Heart left ventricle (tissue), 13 donors: ENCODE data around the gene TNIK.

Experiments
- CTCF ChIP-seq, 12 donors: fragments of 200-600 bp; sonication (generic) in 4 of 12; IDR thresholded peaks; one replicate each; pipeline versions ENCODE4 v1.5.0 to v1.8.0; 2018 to 2022; ENCODE audit warnings: antibody characterized with exemption in 12 of 12, mild to moderate bottlenecking in 5 of 12
- POLR2A ChIP-seq, 2 donors: fragments of 450-650 bp; IDR thresholded peaks; one replicate each; pipeline ENCODE4 v1.6.1; 2017; ENCODE audit warnings: antibody characterized with exemption in 2 of 2, mild to moderate bottlenecking in 2 of 2, moderate library complexity in 2 of 2
- donor health status: ischemic (EF 13 %, LVEDD 7.1; RV severe dilation, severe dysfunction).
- donor health status: DM: no; HTN: yes; CAD: no.
- donor health status: DM: no; HTN: no; CAD: no.
- donor health status: ischemic (EF 25% LVEDD 6.9; RV normal size, moderate dysfunction).
- donor health status: ischemic (EF 25% LVEDD 5.7; RV mildly dilated, moderate dysfunction).
- donor health status: ischemic (EF 35%, LVEDD 5.7; RV mildly dilated, moderate dysfunction).
- donor health status: nonischemic (EF 11% LVEDD 7.7; RV severe dilation, severe dysfunction).
- donor health status: DM: yes; HTN: yes; CAD: no.
- donor health status: PGD.
- donor health status: ischemic (EF 29% LVEDD 5.4; RV normal size, mild dysfunction).
- donor health status: nonischemic (EF 23%, LVEDD 6.1; RV moderate dilation, normal function).

- TF ChIP-seq CTCF (IDR thresholded peaks at IDR 0.05) (no peak), POLR2A (IDR thresholded peaks at IDR 0.05) (no peak)
Observed at GRCh38 chr3:171503817-171504216, 43.6 kb upstream of the TNIK start.
